ENCODE results near the gene WNT1.

The WNT1 gene

DNA sequence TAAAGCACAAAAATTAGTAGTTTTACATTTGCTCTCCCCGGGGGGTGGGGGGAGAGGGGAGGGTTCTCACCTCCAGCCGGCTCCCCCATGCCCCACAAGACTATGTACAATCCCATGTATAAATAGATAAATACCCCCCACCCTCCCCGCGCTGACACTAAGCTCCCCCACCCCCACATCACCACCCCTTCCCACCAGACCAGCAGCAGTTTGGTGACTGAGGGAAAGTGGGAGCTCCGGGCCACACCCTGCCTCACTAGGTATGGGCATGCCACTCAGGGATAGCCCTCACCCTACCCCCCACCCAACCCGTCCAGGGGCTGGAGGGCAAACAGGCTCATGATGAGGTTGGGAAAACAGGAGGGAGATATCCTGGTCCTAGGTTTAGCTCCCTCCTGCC, 42.3 kb downstream of the WNT1 start:
- CTCF ChIA-PET: interaction anchor here (0.6 to 8.6 kb wide), 19 partner anchors 8 to 127 kb away, joined by 3 to 148 read pairs (median 7); partner anchors contain the start of gene DDN
- H3K4me1 ChIP-seq (ENCODE audit: control extremely low read depth in 1 of 4, control insufficient read depth in 4 of 4, insufficient read depth in 4 of 4, low read length in 3 of 4): peaks cover 7 to 33% (median 28%) of the 10 kb centered on the region in 4 experiments
- POLR2A ChIA-PET: interaction anchor here (0.8 to 6.0 kb wide), 5 partner anchors 8 to 38 kb away, joined by 3 to 104 read pairs (median 4); partner anchors contain the start of gene DDN
- no peak overlapping the region for H3K4me3 ChIP-seq (ENCODE audit: control insufficient read depth in 1 of 7, extremely low read depth in 1 of 7, insufficient read depth in 4 of 7, low read depth in 2 of 7, low read length in 6 of 7)
- H3K27ac ChIP-seq (ENCODE audit: insufficient read depth in 1 of 2, low read depth in 1 of 2, low read length in 2 of 2, poor library complexity in 1 of 2, severe bottlenecking in 2 of 2): peak overlapping the region; percentile 36 to 63
- peaks cover 16 to 46% (median 34%) of the 10 kb centered on the region in 4 experiments for H3K36me3 ChIP-seq (ENCODE audit: control insufficient read depth in 4 of 4, insufficient read depth in 4 of 4, low read length in 3 of 4)
- H3K27me3 ChIP-seq (replicated peaks in 2 of 5; ENCODE audit: control insufficient read depth in 4 of 5, insufficient read depth in 5 of 5, low read length in 4 of 5): no peaks in the 10 kb centered on the region
- DNase-seq: no peak
- no peaks in the 10 kb centered on the region for H3K9me3 ChIP-seq (ENCODE audit: control extremely low read depth in 1 of 5, control insufficient read depth in 4 of 5, insufficient read depth in 2 of 5, low read depth in 1 of 5, low read length in 4 of 5)
- no CpG with 5 or more reads among the region's 6 CpGs for WGBS (ENCODE audit: insufficient coverage)

DNA sequence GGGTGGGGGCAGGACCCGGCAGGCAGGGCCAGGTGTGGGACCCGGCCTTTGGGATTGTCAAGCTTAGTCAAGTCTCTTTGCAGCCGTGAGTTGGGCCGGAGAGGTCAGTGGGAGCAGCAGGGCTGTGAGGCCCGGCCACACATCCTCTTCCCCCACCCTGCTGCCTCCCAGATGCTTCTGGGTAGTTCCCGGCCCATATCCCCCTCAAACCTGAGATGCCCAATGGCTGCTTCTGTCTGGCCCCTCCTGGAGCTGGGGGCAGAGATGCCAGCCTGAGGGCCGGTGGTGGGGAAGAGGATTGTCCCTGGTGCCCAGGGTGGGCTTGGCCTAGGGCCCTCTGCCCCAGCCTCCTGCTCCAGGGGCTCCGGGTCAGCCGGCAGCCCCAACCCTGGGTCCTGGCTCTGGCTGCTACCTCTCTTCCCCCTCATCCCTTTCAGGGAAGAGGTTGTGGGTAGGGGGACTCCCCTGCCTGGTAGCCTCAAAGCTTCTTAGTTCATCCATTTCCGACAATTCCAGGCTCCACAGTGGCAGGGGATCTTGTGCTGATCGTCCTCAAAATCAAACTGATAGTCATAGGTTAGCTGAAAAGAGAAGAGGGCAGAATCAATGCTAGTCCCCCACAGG, 43.3 kb downstream of the WNT1 start:
- Histone ChIP-seq H3K9me3 (ENCODE audit: control extremely low read depth in 1 of 5, control insufficient read depth in 4 of 5, insufficient read depth in 2 of 5, low read depth in 1 of 5, low read length in 4 of 5) (no peaks in the 10 kb centered on the region), H3K27me3 (replicated peaks in 2 of 5; ENCODE audit: control insufficient read depth in 4 of 5, insufficient read depth in 5 of 5, low read length in 4 of 5) (no peaks in the 10 kb centered on the region), H3K4me3 (ENCODE audit: control insufficient read depth in 1 of 7, extremely low read depth in 1 of 7, insufficient read depth in 4 of 7, low read depth in 2 of 7, low read length in 6 of 7) (no peak overlapping the region), H3K36me3 (ENCODE audit: control insufficient read depth in 4 of 4, insufficient read depth in 4 of 4, low read length in 3 of 4) (peaks cover 17 to 56% (median 41%) of the 10 kb centered on the region in 4 experiments), H3K4me1 (ENCODE audit: control extremely low read depth in 1 of 4, control insufficient read depth in 4 of 4, insufficient read depth in 4 of 4, low read length in 3 of 4) (peaks cover 7 to 33% (median 28%) of the 10 kb centered on the region in 4 experiments), H3K27ac (ENCODE audit: insufficient read depth in 1 of 2, low read depth in 1 of 2, low read length in 2 of 2, poor library complexity in 1 of 2, severe bottlenecking in 2 of 2) (peak overlapping the region; percentile 15 to 63)
- POLR2A ChIA-PET: interaction anchor here (6.0 kb wide), 1 partner anchor 22 kb away, joined by 104 read pairs; the partner anchor contains the start of gene DDN
- WGBS (ENCODE audit: insufficient coverage): 90% methylated on average over 8 of the region's 11 CpGs
- no peak for DNase-seq
- CTCF ChIA-PET: interaction anchor here (1.2 to 8.6 kb wide), 9 partner anchors 10 to 87 kb away, joined by 3 to 148 read pairs (median 9); partner anchors contain the start of gene DDN

DNA sequence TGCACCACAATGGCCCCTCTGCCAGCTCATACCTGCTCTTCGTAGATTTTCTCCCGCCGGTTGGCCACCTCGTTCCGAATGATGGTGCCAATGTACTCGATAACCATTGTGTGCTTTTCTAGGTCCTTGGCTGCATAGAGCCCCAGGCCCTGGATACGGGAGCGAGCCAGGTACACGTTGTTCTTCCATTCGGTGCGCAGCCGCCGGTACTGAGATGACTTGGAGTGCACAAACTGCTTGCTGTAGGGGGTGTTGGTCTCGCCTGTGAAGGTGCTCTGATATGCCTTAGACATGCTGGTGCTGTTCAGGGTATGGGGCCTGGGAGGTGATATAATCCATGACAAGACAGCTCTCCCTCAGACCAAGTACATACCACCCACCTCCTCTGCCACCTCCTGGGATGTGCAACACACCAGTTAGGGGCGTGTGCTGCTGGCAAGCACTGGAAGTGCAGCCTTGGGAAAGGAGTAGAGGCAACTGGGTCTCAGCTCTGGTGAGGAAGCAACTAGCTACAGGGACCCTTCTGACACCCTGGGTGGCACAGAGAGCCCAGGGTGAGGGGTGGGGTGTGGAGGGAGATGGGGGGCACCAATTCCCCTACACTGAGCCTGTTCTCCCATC, 44.5 kb downstream of the WNT1 start:
- Histone ChIP-seq H3K27ac (ENCODE audit: insufficient read depth in 1 of 2, low read depth in 1 of 2, low read length in 2 of 2, poor library complexity in 1 of 2, severe bottlenecking in 2 of 2) (no peak overlapping the region), H3K27me3 (replicated peaks in 2 of 5; ENCODE audit: control insufficient read depth in 4 of 5, insufficient read depth in 5 of 5, low read length in 4 of 5) (no peaks in the 10 kb centered on the region), H3K36me3 (ENCODE audit: control insufficient read depth in 4 of 4, insufficient read depth in 4 of 4, low read length in 3 of 4) (peaks cover 19 to 69% (median 49%) of the 10 kb centered on the region in 4 experiments), H3K4me1 (ENCODE audit: control extremely low read depth in 1 of 4, control insufficient read depth in 4 of 4, insufficient read depth in 4 of 4, low read length in 3 of 4) (peaks cover 3 to 26% (median 24%) of the 10 kb centered on the region in 4 experiments), H3K9me3 (ENCODE audit: control extremely low read depth in 1 of 5, control insufficient read depth in 4 of 5, insufficient read depth in 2 of 5, low read depth in 1 of 5, low read length in 4 of 5) (no peaks in the 10 kb centered on the region), H3K4me3 (ENCODE audit: control insufficient read depth in 1 of 7, extremely low read depth in 1 of 7, insufficient read depth in 4 of 7, low read depth in 2 of 7, low read length in 6 of 7) (no peak overlapping the region)
- ChIA-PET CTCF (interaction anchor here (1.2 to 8.6 kb wide), 8 partner anchors 9 to 53 kb away, joined by 3 to 148 read pairs (median 18); partner anchors contain the start of gene DDN), POLR2A (no interaction called here)
- no peak for DNase-seq
- WGBS (ENCODE audit: insufficient coverage): 97% methylated on average over 15 of the region's 15 CpGs

DNA sequence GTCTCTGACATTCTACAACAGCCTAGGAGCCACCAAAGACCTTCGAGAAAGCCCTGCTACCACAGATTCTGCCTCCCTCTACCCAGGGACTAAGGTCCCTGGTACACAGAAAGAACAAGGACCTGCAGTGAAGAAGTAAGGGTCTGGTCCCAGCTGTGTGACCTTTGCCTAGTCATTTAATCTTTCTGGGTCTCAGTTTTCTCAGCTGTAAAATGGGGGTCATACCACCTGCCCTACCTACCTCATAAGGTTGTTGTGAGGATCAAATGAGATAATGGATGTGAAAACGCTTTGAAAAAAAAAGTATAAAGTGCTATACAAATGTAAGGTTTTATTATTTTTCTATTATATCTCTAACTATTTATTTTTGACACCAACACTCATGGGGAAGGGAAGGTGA, 45.7 kb downstream of the WNT1 start:
- H3K36me3 ChIP-seq (ENCODE audit: control insufficient read depth in 4 of 4, insufficient read depth in 4 of 4, low read length in 3 of 4): peaks cover 23 to 80% (median 61%) of the 10 kb centered on the region in 4 experiments
- WGBS (ENCODE audit: insufficient coverage): no CpG with 5 or more reads among the region's 2 CpGs

DNA sequence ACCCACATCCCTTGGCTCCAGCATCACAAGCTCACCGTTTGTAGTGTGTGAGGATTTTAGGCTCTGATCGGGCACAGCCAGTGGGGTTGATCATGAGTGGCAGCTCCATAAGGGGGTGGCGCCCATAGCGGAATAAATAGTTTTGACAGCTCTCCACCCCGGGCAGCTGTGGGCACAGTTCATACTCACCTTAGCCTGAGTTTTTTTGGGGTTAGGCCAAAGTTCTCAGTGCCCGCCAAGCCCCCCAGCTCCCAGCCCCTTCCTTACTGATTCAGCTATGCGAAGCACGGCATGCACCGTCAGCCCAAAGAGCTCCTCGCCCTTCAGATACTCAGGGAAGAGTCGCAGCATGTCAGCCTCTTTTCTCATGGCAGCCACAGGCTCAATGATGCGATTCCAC, 46.4 kb downstream of the WNT1 start:
- Histone ChIP-seq H3K9me3 (ENCODE audit: control extremely low read depth in 1 of 5, control insufficient read depth in 4 of 5, insufficient read depth in 2 of 5, low read depth in 1 of 5, low read length in 4 of 5) (no peaks in the 10 kb centered on the region), H3K27me3 (replicated peaks in 2 of 5; ENCODE audit: control insufficient read depth in 4 of 5, insufficient read depth in 5 of 5, low read length in 4 of 5) (no peaks in the 10 kb centered on the region), H3K4me1 (ENCODE audit: control extremely low read depth in 1 of 4, control insufficient read depth in 4 of 4, insufficient read depth in 4 of 4, low read length in 3 of 4) (peaks cover 0 to 12% (median 10%) of the 10 kb centered on the region in 4 experiments), H3K36me3 (ENCODE audit: control insufficient read depth in 4 of 4, insufficient read depth in 4 of 4, low read length in 3 of 4) (peaks cover 23 to 87% (median 67%) of the 10 kb centered on the region in 4 experiments), H3K4me3 (ENCODE audit: control insufficient read depth in 1 of 7, extremely low read depth in 1 of 7, insufficient read depth in 4 of 7, low read depth in 2 of 7, low read length in 6 of 7) (no peak overlapping the region), H3K27ac (ENCODE audit: insufficient read depth in 1 of 2, low read depth in 1 of 2, low read length in 2 of 2, poor library complexity in 1 of 2, severe bottlenecking in 2 of 2) (no peak overlapping the region)
- WGBS (ENCODE audit: insufficient coverage): 95% methylated on average over 8 of the region's 12 CpGs
- no peak for DNase-seq
- ChIA-PET POLR2A (interaction anchor here (1.1 kb wide), 1 partner anchor 22 kb away, joined by 3 read pairs; no protein-coding TSS in a partner anchor), CTCF (interaction anchor here (3.9 to 8.6 kb wide), 4 partner anchors 7 to 26 kb away, joined by 27 to 148 read pairs (median 61); partner anchors contain the start of gene DDN)

More for the DNA sequence above, 45.7 kb downstream of the WNT1 start:
- Histone ChIP-seq H3K9me3 (ENCODE audit: control extremely low read depth in 1 of 5, control insufficient read depth in 4 of 5, insufficient read depth in 2 of 5, low read depth in 1 of 5, low read length in 4 of 5) (no peaks in the 10 kb centered on the region), H3K4me1 (ENCODE audit: control extremely low read depth in 1 of 4, control insufficient read depth in 4 of 4, insufficient read depth in 4 of 4, low read length in 3 of 4) (peaks cover 0 to 18% (median 17%) of the 10 kb centered on the region in 4 experiments), H3K27me3 (replicated peaks in 2 of 5; ENCODE audit: control insufficient read depth in 4 of 5, insufficient read depth in 5 of 5, low read length in 4 of 5) (no peaks in the 10 kb centered on the region), H3K4me3 (ENCODE audit: control insufficient read depth in 1 of 7, extremely low read depth in 1 of 7, insufficient read depth in 4 of 7, low read depth in 2 of 7, low read length in 6 of 7) (no peak overlapping the region), H3K27ac (ENCODE audit: insufficient read depth in 1 of 2, low read depth in 1 of 2, low read length in 2 of 2, poor library complexity in 1 of 2, severe bottlenecking in 2 of 2) (peak overlapping the region in 1 of 2 experiments; percentile 6)
- DNase-seq: no peak
- POLR2A ChIA-PET: interaction anchor here (1.1 kb wide), 1 partner anchor 23 kb away, joined by 3 read pairs; no protein-coding TSS in a partner anchor
- CTCF ChIA-PET: interaction anchor here (0.9 to 8.6 kb wide), 7 partner anchors 8 to 40 kb away, joined by 3 to 148 read pairs (median 27); partner anchors contain the start of gene DDN

DNA sequence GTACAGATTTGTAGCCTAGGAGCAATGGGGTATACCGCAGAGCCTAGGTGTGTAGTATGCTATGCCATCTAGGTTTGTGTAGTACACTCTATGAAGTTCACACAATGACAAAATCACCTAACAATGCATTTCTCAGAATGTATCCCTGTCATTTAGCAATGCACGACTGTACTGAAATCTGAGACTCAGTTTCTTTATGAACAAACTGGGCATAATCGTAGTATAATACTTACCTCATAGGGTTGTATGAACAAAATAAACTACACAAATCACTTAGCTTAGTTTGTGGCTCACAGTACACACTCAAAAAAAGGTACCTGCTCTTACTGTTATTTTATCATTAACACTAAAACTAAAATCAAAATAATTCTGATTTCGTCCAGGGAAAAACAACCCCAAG, 47.3 kb downstream of the WNT1 start:
- POLR2A ChIA-PET: no interaction called here
- Histone ChIP-seq H3K4me3 (ENCODE audit: control insufficient read depth in 1 of 7, extremely low read depth in 1 of 7, insufficient read depth in 4 of 7, low read depth in 2 of 7, low read length in 6 of 7) (no peak overlapping the region), H3K27me3 (replicated peaks in 2 of 5; ENCODE audit: control insufficient read depth in 4 of 5, insufficient read depth in 5 of 5, low read length in 4 of 5) (no peaks in the 10 kb centered on the region), H3K4me1 (ENCODE audit: control extremely low read depth in 1 of 4, control insufficient read depth in 4 of 4, insufficient read depth in 4 of 4, low read length in 3 of 4) (peaks cover 0 to 7% (median 4%) of the 10 kb centered on the region in 4 experiments), H3K9me3 (ENCODE audit: control extremely low read depth in 1 of 5, control insufficient read depth in 4 of 5, insufficient read depth in 2 of 5, low read depth in 1 of 5, low read length in 4 of 5) (no peaks in the 10 kb centered on the region), H3K36me3 (ENCODE audit: control insufficient read depth in 4 of 4, insufficient read depth in 4 of 4, low read length in 3 of 4) (peaks cover 25 to 95% (median 76%) of the 10 kb centered on the region in 4 experiments), H3K27ac (ENCODE audit: insufficient read depth in 1 of 2, low read depth in 1 of 2, low read length in 2 of 2, poor library complexity in 1 of 2, severe bottlenecking in 2 of 2) (no peak overlapping the region)
- no peak for DNase-seq
- WGBS (ENCODE audit: insufficient coverage): 100% methylated on average over 1 of the region's 4 CpGs
- CTCF ChIA-PET: interaction anchor here (0.6 to 8.6 kb wide), 4 partner anchors 13 to 956 kb away, joined by 3 to 148 read pairs (median 40); partner anchors contain the start of gene DDN
